COLO829 (cell line): ENCODE measurements around the gene H2BK1.

Experiments
- DNase-seq: peaks from one replicate; pipeline ENCODE4 v3.0.0; 2012; ENCODE audit warnings: low spot score

H2BK1 gene

DNA sequence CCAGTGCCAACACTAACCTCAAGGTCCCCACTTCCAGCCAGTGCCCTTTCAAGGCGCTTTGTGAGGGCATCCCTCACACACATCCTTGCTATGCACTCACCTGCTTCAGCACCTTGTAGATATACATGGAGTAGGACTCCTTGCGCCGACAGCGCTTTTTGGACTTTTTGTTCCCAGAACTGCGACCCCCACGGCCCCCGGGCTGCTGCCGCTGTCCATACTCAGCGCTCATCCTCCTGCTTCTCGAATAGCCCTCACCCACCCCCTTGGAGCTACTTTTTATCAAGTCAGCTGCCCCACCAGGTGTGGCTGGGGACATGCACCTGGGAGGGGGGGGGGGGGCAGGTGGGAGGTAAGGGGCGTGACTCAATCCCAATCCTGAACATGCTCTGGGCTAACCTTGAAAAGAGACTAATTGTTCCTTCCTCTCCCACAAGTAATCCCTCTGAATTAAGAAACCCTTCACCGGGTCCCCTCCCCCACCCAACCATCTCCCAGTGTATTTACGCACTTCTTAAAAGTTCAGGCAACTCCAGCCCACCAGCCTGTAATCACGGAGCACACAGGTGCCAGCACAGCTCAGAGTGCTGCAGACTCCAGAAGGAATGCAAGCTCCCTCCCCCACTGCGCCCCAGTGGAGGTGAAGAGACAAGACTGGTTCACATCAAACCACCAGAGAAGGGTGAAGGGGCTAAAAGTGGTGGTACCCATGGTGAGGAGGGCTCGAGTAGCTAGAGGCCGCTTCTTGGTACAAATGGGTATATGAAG, at the start of gene H2BK1:
Gene H2BK1 (minus strand): TSS at position 402 of the 768 bp plus-strand sequence. CDS start 170 bp downstream, at position 232.
- no peak for DNase-seq

DNA sequence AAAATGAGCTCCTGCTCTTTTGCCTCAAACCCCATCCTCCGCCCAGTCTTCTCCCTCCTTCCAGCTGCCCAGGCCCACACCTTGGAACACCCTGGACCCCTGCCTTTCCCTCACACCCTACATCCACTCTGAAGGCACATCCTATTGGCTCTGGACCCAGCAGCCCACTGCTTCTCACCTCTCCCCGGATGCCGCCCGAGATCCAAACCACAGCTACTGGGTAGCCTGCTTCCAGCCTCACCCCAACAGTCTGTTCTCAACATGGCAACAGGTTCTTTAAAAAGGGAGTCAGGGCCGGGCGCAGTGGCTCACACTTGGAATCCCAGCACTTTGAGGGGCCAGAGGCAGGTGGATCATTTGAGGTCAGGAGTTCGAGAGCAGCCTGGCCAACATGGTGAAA, 47.7 kb upstream of the H2BK1 start:
- DNase-seq, result no peak

DNA sequence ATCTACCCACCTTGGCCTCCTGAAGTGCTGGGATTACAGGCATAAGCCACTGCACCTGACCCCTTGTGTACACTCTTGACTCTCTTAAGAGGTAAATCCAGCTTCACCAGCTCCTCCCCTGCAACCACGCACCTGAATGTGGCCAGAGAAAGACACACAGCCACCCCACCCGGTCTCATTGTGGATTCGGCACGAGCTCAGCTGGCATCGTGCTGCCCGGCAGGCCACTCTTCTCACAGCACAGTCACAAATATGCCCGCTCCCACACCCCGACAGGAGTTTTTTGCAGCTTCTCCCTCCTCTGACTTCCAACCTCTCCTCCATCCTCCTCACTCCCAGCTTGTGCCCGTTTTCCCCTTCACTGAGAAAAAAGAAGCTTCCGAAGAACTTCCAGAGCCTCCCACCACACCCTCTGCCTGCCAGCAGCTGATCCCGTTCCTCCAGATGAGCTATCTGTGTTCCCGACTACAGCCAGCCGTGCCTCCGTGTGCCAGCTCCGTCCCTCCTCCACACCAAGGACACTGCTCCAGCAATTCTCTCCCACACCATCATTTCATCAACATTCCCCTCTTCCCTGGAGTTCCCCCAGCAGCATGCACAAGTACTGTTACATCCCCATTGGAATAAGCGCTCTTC, 46.2 kb upstream of the H2BK1 start:
- DNase-seq, result no peak

DNA sequence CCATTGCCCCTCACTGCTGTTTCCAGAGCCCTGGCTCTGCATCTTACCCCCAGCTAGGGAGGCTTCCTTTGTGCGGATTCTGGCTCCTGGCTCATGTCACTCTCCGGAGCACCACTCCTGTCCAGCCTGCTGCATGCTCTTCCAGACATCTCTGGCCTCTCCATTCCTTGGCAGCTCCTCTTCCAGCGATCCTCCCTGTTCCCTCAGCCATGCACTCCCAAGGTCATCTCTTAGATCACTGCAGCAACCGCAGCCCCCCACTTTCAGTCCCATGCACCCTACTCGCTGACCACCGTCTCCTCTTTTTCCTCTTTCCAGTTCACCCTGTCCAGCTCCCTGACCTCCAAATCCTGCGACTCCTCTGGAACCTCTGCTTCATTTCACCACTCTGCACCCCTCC, 45.1 kb upstream of the H2BK1 start:
- no peak for DNase-seq

DNA sequence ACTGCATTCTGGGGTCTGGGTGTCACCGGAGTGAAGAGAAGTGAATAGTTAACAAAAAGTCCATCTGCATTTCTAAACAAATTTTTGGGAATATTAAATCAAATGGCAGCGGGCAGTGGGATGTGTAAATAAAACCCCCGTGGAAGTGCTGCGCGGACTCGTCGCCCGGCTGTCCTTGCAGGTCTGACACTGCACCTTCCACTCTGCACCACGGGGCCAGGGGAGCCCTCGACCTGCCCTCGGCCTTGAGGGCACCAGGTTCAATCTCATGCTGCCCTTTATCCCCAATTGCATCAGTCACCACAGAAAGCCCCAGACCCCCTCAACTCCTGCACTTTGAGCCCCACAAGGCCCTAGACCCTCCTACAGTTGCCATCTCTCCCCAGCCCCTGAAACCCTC, 44.6 kb upstream of the H2BK1 start:
- no peak for DNase-seq

DNA sequence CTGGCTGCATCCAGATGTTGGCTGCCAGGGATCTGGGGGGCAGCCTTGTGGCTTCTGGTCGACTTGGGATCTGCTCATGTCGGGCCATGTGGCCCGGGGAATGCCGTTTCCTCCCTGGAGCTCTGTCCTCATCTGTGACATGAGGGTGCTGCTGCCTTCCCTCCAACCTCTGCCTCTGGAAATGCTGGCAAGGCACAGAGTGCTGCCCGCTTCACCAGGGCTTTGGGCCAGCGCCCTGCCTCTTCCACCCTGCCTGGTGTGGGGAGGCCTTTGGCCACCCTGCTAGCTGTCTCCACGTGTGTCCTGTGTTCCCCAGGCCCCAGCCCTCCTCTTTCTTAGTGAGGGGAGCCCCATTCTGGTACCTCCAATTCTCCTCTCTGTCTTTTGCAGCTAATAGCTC, 44.0 kb upstream of the H2BK1 start:
- DNase-seq, result no peak

DNA sequence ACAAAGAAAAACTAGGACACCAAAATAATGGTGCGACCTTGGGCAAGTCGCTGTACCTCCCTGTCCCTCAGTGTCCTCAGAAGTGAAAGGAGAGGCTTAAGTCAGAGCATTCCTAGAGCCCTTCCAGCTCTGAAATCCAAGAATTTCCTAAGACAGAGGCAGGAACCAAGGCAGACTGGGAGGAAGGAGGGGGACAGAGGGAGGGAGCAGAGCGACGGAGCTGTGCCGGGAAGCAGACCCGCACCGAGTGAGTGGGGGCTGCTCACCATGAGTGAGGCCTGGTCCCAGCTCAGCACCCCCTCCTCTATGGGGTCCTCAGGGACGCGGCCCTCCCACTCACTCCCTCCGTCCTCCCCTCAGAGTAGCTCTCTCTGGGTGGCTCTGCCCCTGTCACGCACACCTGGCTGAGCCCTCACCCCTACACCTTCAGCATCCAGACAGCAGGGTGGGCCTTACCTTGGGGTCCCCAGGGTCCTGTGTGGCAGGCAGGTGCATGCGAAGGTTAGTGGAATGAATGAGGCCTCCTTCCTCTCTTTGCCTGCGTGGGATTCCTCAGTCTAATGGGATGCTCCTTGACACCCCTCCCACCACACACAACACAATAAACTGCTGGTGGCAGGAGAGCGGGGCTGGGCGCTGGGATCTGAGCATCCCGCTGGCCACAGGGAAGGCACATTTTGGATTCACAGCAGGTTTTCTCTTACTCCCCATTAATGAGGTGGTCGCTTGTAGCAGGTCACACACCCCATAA, 42.8 kb upstream of the H2BK1 start:
- DNase-seq, result no peak

DNA sequence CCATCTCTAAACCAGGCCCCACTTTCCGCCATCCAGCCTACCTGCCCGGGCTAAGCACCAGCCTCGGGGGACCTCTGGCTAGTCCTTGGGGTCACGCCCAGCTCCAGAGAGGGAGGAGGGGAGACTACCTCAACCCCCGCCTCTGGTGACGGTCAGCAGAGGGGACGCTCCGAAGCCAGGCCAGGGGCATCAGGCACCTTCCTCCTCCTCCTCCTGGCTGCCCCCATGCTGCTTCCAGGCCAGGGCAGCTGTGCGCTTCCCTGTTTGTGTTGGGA, 42.2 kb upstream of the H2BK1 start:
- DNase-seq, result no peak

DNA sequence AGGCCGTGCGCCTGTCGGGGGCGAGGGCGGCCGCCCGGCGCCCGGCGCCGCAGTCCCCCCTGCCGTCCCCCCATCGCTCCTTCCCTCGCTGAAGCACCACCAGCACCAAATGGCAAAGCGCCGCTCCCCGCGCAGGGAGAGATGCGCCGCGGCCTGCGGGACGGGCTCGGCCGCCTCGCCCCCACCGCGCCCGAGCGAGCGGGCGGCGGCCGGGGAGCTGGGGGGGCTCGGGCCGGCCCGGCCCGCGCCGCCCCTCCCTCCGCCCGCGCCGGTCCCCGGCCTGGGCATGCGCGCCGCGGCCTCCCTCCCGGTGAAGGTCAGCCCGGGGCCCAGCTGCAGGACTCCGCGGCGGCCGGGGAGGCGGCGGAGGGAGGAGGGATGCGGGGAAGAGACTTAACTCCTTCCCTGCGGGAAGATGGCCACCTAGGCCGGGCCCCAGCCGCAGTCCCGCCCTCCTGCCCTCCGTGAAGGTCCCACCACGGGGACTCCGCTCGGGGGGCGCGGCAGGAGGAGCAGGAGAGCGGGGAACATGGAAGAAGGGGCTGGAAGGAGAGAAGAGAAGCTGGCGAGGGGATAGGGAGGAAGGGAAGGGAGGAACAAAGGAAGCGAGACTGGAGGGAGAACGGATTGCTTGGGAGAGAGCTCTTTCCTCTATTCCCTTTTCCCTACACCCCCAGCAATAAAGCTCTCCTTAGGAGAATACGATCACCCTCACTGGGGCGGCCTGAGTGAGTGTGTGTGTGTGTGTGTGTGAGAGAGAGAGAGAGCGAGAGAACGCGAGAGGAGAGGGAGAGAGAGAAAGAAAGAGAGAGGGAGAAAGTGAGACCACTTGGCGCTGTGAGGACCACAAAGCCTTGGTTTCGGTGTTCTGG, 41.6 kb upstream of the H2BK1 start:
- DNase-seq, result peak; percentile 46

DNA sequence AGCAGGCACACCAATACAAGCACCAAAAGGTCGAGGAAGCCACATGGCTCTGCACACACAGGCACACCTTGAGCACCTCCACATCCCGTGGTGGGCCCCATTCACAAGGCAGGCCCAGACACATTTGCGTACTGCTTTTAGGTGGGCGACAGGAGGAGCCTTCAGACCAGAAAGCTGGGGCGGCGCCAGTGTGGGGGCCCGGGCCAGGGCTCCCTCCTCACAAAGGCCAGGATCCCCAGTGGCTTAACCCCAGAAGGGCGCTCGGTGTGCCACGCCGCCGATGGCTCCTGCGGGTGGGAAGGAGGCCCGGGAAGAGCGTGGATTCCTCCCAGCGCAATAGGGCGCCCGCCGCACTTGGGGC, 41.0 kb upstream of the H2BK1 start:
- no peak for DNase-seq

DNA sequence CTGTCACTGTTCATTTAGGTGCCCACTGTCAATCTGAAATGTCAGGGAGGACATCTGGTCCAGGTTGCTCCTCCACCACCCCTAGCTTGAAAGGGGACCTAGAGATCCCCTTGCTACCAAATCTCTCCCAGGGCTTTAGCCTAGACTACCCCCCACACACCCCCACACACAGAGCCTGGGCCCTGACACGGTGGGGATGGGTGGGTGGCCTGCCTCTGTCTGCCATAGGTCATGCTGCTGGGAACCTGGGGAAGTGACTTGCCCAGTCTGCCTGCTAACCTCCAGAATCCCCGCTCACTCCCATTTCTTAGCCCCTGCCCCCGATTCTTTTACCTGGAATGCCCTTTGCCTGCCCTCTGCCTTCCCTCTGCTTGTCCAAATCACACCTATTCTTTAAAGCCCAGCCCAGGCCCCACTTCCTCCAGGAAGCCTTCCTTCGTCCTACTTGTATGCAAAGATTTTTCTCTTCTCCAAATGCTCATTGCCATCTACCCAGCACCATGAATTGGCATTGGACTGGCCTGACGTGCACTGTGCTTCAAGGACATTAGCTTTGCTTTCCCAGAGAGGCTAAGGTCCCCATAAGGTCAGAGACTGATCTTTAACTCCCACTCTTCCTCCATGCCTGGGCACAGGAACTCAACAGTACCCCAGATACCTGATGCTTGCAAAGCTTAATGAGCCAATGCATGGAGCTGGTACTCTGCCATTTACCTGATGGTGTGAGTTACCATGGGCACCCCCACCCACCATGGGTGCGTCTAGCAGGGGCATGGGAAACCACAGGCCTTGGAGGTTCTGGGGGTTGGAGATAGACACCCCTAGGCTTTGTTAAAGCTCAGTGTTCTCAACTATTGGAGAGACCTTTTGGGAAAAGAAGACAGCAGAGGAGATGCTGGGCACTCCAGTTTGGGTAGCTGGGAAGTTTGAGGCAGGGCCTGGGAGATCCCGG, 40.2 kb upstream of the H2BK1 start:
- DNase-seq, result no peak

DNA sequence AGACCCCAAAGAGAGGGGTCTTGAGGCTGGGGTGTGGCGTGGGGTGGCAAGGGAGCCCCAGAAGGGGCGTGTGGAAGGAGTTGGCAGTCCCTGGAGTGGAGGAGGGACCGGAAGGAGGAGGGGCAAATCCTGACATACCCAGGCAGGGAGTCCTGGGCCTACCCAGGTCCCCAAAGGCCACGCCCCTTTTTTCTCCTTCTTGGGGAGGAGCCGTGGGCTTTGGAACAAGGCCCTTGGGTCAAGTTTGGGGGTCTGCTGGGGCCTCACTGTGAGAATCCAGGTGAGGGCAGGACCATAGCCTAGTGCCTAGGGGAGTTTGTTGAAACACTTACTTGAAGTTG, 39.4 kb upstream of the H2BK1 start:
- DNase-seq, result peak; percentile 50

DNA sequence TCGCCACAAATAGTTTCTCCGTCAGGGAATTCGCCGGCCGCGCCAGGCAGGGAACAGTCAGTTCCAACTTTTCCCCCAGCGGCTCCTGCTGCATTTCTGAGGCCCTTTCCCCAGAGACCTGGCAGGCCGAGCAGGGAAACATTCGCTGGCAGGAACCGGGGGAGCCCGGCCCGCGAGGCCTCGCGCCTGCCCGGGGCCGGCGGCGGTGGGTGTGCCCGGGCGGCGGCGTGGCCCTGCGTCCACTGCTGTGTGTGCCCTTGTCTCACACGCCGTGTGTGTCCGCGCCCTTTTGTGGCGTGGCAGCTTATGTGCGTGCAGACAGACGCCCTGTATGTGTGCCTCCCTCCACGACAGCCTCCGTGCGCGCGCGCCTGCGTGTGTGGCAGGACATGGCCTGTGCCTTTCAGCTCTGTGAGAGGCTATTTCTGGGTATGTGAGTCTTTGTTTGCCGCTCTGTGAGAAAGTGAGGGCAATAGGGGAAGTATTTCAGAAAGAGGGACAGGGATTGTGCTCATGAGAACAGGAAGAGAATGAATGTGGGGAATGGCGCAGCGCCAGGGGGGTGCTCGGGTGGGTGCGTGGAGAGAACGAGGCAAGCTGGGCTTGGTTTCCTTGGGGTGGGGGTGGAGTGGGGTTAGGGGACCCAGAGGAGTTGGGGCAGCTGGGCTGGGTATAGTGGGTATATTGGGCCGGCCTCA, 38.9 kb upstream of the H2BK1 start:
- DNase-seq, result peak; percentile 36

DNA sequence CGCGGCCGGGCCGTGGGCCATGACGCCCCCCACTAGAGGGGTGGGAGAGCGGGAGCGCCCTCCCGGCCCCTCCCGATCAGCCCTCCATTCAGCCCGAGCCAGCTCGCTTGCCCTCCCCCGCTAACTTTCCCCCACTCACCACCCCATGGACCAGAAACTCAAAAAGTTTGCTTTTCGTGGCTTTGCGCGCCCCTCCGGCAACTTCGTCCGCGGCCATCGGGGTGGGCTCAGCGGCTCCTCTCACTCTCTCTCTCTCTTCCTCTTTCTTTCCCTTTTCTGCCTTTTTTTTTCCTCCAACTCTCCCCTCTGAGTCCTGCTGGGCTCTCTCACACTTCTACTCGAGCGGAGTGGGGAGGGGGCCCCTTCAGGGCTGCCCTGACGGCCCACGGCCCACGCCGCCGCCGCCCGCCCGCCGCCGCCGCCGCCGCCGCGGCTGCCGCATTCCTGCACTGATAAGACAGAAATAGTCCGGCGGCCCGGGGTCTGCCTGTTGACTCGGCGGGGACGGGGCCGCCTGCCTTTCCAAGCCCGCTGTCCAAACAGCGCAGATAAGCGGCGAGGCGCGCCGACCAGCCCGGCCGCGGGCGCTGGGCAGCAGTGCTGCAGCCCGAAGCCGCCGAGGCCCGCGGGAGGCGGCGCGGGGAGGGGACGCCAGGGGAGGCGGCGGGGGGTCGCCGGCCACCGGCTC, 38.2 kb upstream of the H2BK1 start, which contains the start of gene SMARCD3:
Gene SMARCD3 (minus strand): TSS at position 349 of the 688 bp plus-strand sequence. CDS start 132 bp downstream, at position 217.
- DNase-seq, result peak; percentile 23

DNA sequence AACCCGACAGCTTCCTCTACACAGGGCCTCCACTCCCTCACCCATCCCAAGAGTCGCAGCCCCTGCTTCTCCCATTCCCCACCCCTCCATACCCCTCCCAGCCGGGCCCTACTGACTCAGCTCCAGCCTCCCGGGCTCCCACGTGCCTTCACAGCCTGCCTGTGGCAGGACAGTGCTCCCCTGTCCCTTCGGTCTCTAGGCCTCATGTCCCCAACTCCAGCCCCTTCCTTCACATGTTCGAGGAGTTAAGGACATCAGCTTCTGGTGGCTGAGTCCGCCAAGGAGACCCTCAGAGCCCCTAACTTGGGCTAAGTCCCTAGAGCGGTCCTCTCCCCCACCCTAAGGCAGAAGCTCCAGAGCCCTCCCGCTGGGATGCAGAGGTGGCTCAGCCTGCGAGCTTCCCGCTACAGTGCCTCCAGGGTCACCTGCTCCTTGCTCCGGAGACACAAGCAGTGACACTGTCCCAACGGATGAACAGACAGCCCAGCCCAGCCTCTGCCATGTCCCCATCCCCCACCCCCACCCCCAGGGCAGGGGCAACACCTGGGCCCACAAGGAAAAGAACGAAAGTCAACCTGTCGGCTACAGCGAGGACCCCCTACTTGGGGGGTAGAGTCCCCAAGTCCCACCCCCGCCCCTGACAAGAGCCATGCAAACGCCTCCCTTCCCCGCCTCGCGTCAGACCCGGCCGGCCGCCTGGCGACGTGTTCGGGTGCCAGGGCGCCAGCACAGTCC, 37.5 kb upstream of the H2BK1 start:
- DNase-seq, result no peak

DNA sequence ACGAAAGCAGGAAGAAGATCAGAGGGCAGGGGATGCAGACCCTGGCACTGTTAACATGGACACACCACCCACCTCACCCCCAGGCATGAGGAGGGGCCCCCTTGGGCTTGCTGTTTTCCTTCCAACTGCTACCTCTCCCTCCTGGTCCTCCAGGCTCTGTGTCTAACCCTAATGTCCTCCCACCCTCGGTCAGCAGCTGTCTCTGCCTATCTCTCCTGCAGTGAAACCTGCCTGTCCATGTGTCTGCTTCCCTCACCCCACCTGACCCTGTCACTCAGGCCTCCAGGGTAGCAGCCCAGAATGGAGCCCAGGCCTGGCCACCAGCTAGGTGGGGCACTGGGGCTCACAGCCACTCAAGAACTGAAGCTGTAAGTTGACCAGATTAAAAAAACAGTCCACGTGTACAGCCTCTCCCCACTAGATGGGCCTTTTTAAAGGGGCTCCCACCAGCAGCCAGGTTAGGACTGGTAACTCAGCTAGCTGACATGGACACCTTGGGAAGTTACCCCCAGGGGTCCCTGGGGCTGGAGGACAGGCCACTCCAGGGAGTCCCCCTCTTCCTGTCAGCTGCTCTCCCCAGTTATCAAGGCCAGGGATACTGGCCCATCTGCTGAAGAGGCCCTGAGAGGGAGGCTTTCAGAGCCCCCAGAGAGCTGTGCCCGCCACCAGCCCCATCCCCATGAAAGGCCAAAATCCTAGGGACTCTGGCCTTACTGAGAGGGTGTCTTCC, 36.7 kb upstream of the H2BK1 start:
- no peak for DNase-seq

DNA sequence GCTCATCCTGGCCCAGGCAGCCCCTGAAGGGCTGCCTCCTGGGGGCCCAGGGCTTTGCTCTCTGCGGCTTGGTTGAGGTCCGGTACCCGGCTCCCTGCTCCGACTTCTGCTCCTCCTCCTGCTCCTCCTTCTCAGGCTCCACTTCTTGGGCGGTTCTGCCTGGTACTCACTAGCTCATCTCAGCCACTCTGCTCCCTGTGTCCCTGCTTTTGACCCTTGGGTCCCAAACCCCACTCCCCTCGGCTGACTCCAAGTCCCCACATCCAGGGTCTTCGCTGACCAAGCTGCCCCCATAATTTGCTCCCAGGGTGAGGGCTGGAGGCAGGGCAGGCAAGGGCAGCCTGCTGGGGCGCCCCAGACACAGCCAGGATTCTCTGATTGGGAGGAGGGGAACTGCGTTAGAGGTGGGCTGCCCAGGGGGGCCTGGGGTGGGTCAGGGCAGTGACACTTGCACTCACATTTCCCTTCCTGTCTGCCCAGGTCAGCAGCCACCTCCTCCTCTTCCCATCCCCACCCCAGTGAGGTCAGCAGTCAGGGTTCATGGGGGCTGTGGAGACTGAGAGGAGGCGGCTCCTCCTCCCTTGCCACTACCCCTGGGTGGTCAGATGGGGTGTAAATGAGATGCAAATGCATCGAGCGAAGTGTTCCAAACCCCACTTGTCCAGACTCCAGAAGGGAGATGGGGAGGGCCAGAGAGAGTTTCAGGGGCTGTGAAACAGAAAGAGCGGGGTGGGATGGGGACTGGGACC, 36.0 kb upstream of the H2BK1 start:
- no peak for DNase-seq
